Cortex of kidney (tissue), 1 donor: ENCODE measurements around the gene FADS2.
"Not testable (repeated sequence)": the region's sequence is repeated elsewhere in the genome, so short reads cannot be mapped to it uniquely, and the experiment has no call there.

Experiments
- DNase-seq: peaks from one replicate; lab custom pipeline; 2025; lab: John Stamatoyannopoulos, UW

Gene FADS2

DNA sequence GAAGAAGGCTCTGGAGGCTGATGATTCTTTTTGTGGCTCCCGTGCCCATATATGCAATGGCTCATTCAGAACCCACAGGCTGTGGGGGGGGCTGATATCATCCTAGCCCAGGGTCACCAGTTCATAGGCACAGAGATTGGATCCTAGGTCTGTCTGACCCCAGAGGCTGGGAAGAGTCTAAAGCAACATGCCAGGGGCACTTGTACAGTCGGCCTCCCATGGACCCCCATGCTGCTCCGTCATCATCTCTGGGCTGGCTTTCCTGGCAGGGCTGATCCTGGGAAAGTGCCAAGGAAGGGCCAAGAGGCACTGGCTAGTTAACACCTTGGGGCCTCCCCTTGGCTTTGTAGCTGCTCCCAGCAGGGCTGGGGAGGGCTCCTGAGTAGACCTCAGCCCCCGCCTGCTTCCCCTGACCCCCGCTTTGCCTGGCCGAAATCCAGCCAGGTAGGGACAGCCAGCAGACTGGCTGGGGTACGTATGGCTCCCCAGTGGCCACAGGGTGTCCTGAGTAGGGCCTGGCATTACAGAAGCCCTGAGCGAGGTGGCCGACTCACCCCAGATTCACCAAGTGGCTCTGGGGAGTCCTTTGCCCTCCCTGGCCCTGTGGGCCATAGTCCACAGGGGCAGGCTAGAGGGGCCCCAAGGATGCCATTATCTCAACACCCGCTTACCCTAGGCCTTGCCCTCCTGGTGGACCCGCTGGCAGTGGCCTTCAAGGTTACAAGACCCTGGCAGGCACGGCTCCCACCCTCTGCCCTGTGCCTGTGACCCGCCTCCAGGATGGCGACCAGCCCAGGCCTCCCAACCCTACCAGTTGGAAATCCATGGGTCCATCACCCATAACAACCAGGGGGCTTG is 40.7 kb downstream of the FADS2 start:
- DNase-seq, result no peak

GRCh38 chr11:61869429-61869707 is 41.3 kb downstream of the FADS2 start:
- DNase-seq, result no peak

GRCh38 chr11:61869708-61870451 is 41.8 kb downstream of the FADS2 start:
- DNase-seq, result no peak

DNA sequence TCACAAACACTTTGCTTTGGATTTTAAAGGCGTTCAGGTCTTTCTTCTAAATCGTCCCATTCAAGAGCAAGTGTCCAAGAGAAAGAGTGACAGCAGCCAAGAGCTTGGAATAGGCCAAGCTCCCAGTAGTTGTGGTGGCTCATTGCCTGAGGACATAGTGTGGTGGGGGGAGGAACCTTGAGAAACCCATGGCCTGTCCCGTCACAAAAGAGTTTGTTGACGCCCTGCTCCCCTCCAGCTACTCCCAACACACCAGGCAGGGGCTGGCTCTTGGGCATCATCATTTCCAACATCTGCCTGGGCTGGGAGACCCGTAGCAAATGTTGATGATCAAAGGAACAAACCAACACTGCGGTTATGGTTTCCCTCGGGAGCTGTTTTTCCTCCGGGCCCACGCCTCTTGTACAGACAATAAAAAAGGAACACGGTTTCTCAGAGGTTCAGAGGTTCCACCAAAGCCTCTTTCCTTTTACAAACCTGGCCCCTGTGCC is 42.5 kb downstream of the FADS2 start:
- no peak for DNase-seq

DNA sequence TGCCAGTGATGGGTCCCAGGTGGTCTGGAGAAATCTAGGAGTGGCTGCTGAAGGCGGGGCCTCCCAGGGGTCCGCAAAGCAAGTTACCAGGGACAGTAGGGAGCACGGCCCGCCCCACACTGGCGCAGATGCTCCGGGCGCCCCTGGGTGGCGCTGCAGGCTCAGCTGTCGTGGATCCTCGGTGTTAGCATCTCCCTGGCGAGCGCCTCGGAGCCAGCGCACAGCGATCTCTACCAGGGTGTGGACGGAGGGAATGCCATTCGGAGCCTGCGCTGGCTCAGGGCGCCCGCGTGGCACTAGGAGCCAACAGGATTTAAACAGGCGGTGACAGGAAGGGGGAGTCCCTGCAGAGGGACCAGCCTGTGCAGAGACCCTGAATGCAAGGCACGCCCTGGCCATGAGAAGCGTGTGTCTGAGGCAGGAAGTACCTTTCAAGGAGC is 43.1 kb downstream of the FADS2 start:
- no peak for DNase-seq

- no peak for DNase-seq
Observed at GRCh38 chr11:61872935-61873565, 45.0 kb downstream of the FADS2 start.

DNA sequence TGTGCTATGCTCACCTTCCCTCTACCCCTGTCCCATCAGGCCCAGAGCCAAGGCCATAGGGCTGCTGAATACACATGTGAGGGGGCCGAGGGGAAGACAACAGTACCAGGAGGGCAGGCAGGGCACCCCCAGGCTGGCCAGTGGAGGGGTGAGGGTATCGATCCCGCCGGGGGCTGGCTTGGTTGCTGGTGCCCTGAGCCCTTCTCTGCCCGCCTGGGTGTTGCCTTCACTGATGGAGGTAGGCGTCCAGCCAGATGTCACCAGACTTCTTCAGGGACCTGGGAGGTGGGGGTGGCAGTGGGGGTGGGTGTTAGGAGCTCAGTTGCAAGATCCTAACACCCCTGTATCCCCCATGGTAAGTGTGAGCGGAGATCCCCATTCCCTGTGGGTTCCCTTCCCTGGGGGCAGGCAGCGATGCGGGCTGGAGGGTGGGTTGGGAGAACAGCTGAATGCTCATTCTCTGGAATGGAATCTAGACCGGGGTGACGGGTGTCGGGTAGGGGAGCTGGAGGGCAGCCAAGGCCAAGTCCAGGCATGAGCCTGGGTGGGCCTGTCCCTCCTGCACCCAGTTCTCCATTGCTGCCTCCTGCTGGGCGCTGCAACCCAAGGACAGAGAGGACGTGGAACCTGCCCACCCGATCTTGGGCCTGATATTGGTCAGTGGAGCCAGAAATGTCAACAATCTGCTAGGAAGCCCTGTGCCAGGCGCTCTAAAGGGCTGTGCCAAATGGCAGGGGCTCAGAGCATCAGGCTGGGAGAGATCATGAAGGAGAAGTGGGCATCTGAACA is 45.7 kb downstream of the FADS2 start:
- no peak for DNase-seq

DNA sequence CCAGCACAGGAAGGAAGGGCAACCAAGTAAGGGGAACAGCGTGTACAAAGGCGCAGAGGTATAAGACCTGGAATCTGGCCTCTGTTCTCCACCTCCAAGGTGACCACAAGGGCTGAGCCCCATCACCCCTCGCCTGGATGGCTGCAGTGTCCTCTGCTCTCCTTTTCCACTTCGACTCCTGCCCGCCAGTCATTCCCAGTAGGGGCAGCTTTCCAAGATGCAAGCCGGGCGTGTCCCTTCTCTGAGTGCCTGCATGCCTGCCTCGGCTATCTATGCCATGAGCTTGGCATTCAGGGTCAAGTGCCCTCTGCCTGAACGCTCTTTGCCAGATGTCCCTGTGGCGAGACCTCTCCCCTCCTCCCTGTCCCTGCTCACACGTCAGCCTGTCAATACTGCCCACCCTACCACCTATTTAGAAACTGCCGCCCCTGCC is 46.3 kb downstream of the FADS2 start:
- DNase-seq, result no peak

- no peak for DNase-seq
Observed at GRCh38 chr11:61874853-61875252, 46.8 kb downstream of the FADS2 start.

DNA sequence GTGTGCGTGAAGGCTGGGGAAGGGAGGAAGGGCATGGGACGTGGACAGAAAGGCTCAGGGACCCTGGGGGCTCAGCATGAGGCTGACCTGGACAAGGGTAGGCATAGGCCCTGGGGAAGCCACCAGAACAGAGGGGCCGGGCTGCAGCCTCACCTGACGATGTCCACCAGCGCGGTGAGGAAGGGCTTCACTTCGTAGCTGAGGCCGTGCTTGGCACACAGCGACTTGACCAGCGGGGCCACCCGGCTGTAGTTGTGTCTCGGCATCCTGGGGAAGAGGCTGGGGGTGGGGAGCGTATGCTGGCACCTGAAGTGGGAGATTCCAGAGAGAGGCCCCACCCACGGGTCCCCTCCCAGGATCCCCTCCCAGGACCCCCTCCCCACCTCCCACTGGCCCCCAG is 47.6 kb downstream of the FADS2 start:
- no peak for DNase-seq

- no peak for DNase-seq
Observed at GRCh38 chr11:61879152-61879551, 51.1 kb downstream of the FADS2 start.

DNA sequence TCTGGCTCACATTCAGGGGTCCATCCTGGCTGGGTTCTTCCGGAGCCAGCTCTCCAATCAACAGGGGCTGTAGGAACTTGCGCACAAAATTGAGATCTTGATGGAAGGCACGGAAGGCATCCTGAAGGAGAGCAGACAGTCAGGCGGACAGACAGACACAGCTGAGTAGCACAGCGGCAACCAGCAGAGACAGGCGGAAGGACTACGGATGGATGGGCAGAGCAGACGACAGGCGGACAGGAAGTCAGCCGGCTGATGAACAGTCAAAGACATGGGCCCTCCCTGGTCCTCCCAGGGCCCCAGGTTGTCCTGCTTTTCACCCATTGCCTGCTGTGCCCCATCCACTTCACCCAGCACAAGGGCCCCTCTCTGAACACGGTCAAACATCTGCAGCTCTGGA is 51.9 kb downstream of the FADS2 start:
- DNase-seq, result no peak

DNA sequence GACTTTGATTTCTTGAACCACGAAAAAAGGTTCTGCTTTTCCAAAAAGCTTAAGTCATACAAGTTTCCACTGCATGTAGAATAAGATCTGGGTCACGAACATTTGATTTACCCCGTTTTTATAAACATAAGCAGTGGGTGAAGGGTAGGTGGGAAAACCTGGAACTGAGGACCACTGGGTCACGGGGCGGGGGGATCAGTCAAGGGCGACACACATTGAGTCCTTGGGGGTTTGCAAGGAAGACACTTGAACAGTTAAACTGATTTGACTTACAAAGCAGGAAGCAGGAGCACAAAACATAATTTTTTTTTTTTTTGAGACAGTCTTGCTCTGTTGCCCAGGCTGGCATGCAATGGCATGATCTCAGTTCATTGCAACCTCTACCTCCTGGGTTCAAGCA is 52.4 kb downstream of the FADS2 start:
- no peak for DNase-seq

GRCh38 chr11:61881397-61881796 is 53.3 kb downstream of the FADS2 start:
- no peak for DNase-seq

- not testable (repeated sequence) for DNase-seq
Observed at GRCh38 chr11:61882267-61882666, 54.2 kb downstream of the FADS2 start.

DNA sequence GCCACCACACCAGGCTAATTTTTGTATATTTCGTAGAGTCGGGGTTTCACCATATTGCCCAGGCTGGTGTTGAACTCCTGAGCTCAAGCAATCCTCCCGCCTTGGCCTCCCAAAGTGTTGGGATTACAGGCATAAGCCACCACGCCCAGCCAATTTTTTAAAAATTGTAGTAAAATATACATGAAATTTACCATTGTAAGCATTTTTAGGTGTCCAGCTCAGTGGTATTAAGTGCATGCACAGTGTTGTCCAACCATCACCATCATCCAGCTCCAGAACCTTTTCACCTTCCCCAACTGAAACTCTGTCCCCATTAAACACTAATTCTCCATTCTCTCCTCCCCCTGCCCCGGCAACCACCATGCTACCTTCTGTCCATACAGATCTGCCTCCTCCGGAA is 54.8 kb downstream of the FADS2 start:
- no peak for DNase-seq

- DNase-seq, result no peak
Observed at GRCh38 chr11:61883327-61883726, 55.2 kb downstream of the FADS2 start.

DNA sequence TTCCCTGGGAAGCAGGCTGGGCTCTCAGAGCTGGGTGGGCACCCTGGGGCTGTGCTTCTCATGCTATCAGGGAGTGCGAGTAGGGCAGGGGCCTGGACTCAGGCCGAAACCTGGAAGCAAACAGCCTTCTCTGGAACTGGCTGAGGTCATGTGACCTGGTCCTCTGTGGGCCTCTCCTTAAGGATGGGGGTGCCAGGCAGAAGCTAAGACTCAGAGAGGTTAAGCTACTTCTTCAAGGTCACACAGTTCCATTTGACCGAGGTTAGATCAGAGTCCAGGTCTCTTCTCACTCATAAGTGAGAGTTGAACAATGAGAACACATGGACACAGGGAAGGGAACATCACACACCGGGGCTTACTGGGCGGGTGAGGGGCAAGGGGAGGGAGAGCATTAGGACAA is 55.8 kb downstream of the FADS2 start:
- no peak for DNase-seq

GRCh38 chr11:61885166-61885778 is 57.2 kb downstream of the FADS2 start:
- DNase-seq, result no peak

DNA sequence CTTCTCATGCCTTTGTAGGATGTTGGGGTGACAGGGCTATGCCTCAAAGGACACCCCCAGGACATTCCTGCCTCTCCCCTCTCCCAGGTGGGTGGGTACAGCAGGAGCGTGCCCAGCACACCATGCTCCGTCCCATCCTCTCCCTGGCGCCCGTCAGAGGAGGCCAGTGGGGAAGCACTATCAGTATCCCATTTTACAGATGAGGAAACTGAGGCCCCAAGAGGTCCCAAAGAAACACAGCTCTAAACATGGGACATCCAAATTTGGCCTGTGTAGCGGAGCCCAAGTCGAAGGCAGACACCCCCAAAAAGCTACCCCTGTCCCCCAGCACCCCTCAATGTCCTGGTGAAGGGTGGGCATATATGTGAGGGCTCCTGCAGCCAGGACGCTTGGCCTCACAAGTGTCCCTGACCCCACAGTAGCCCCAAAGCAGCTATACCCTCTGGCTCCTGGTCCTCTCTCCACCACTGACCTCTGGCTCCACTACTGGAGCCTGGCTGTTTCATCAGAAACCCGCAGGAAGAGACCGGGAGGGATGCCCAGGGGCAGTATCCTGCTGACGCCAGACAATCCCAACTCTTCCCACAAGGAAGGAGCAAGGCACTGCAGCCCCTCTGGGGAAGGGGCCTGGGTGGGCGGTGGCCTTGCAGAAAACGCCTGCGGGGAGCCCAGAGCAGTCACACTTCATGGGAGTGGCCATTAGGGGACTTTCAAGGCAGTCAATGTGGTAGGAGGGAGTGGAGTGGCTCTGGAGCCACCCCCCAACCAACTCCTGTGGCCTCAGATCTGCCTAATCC is 57.9 kb downstream of the FADS2 start:
- no peak for DNase-seq

- DNase-seq, result no peak
Observed at GRCh38 chr11:61886643-61887042, 58.5 kb downstream of the FADS2 start.
